ENCODE results near the gene STARD10.

- TF ChIP-seq CTCF (IDR thresholded peaks at IDR 0.05) (no peak), POLR2A (IDR thresholded peaks at IDR 0.05) (no peak)
Observed at GRCh38 chr11:72762641-72763304, 31.1 kb downstream of the STARD10 start.
